Pancreas (tissue), 10 donors: ENCODE data around the gene CIB1. TPM values are rescaled to one million over a fixed set of nuclear protein-coding genes. Genes with fewer than 3 reads are reported as not detected.

ENCODE experiments used
- ATAC-seq, 4 donors: fragments of 200-7000 bp; cut with Tn5 transposase; one replicate each; pipeline versions ENCODE4 v1.8.0 to v1.9.1; 2020; ENCODE audit warnings: mild to moderate bottlenecking in 4 of 4, moderate library complexity in 4 of 4
- DNase-seq, 6 donors: peaks; one replicate each; pipeline ENCODE4 v3.0.0-alpha.2; 2020
- FAIRE-seq: peaks from 2 replicates; lab custom pipeline; 2012; peaks lifted over from hg19 to GRCh38; lab: Jason Lieb, UNC
- H3K27ac ChIP-seq, 4 donors: fragments of 200-600 bp; sonication (generic); 1 replicate in 3 of 4; 2 replicates in 1 of 4; pipeline versions ENCODE4 v1.5.0 to v1.8.0; 2020
- H3K27me3 ChIP-seq, 4 donors: fragments of 200-600 bp; one replicate each; pipeline ENCODE4 v1.8.0; 2021
- H3K36me3 ChIP-seq, 3 donors: fragments of 200-600 bp; sonication (generic) in 1 of 3; one replicate each; pipeline versions ENCODE4 v1.5.0 to v1.8.0; 2020 to 2021
- H3K4me1 ChIP-seq, 3 donors: fragments of 200-600 bp; one replicate each; pipeline ENCODE4 v1.8.0; 2021
- H3K4me3 ChIP-seq, 4 donors: fragments of 200-600 bp; sonication (generic) in 2 of 4; one replicate each; pipeline versions ENCODE4 v1.5.0 to v1.8.0; 2020 to 2021
- H3K9me3 ChIP-seq, 4 donors: fragments of 200-600 bp; one replicate each; pipeline ENCODE4 v1.8.0; 2021
- WGBS, 2 donors: extraction: QIAGEN DNeasy Blood & Tissue Kit; methylation state at CpG; one replicate each; pipeline ENCODE4 v1.1.7; 2013; 5-methylcytosine and 5-hydroxymethylcytosine counted together
- intact Hi-C, 3 donors: fragments of 100-400 bp; cut with DNase I; formaldehyde crosslinking; loops; one replicate each; pipeline versions ENCODE4 v1.11.1 to v1.14.2; 2022
- polyA plus RNA-seq, 2 donors: library from polyadenylated mRNA; stranded (reverse); fragments of 200-250 nt; gene quantifications; one replicate each; pipeline ENCODE4 v1.2.3, GENCODE V29; 2013
- total RNA-seq, 6 donors: library from RNA; stranded (reverse); fragmentation: NEBNext Ultra II Directional in 4 of 6; extraction: Animal tissue kit (Norgen Biotek cat#: 25700) in 4 of 6; gene quantifications; one replicate each; pipeline versions ENCODE4 v1.2.1 to v1.2.4, GENCODE V29; 2021 to 2023
- TF ChIP-seq, protein P1 (sequence below), 4 donors: fragments of 200-600 bp; sonication (generic) in 3 of 4; IDR thresholded peaks; one replicate each; pipeline versions ENCODE4 v1.5.0 to v1.8.0; 2021; ENCODE audit warnings: antibody characterized with exemption in 4 of 4
- donor health status: healthy with polysubstance abuse.
- donor health status: DM: no; HTN: no; CAD: no; lungs with moderate emphysema.
- donor health status: DM: no; HTN: no; CAD: no.
- donor health status: control.
- donor health status: control.
- donor health status: Bipolar disorder and iron deficiency.
- donor health status: DM: yes; HTN: yes; CAD: no.
- donor health status: DM: no; HTN: no; CAD: no.
- donor health status: DM: no; HTN: no; CAD: no.
- donor health status: DM: yes; HTN: yes; CAD: no.

CIB1 gene
- total and polyA plus RNA-seq, 8 donors: 70.4 to 162 (median 82.9) TPM

DNA sequence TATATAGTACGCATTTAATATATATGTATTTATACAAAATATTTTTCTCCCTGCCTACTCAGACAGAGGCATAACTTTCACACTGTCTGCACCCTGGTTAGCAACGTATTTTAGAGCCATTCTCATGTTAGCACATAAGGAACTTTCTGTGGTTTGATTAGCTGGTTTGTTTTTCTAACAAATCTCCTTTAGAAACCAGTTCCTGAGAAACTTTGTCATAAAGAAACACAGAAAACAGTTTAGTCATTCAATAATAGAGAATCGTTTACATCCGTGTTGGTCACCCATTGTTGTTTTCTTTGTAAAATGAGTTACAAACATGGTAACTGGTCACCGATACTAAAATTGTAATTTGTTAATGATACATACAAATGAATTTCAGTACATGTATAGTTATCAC, 25.8 kb upstream of the CIB1 start:
- intact Hi-C loops: no loop called here
- ATAC-seq (no peak), FAIRE-seq (no peak), DNase-seq (no peak)
- TF ChIP-seq, protein P1, sequence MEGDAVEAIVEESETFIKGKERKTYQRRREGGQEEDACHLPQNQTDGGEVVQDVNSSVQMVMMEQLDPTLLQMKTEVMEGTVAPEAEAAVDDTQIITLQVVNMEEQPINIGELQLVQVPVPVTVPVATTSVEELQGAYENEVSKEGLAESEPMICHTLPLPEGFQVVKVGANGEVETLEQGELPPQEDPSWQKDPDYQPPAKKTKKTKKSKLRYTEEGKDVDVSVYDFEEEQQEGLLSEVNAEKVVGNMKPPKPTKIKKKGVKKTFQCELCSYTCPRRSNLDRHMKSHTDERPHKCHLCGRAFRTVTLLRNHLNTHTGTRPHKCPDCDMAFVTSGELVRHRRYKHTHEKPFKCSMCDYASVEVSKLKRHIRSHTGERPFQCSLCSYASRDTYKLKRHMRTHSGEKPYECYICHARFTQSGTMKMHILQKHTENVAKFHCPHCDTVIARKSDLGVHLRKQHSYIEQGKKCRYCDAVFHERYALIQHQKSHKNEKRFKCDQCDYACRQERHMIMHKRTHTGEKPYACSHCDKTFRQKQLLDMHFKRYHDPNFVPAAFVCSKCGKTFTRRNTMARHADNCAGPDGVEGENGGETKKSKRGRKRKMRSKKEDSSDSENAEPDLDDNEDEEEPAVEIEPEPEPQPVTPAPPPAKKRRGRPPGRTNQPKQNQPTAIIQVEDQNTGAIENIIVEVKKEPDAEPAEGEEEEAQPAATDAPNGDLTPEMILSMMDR (IDR thresholded peaks at IDR 0.05): no peak
- 82 to 88% methylated on average over 5 of the region's 5 CpGs for WGBS, 2 donors
- Histone ChIP-seq H3K27me3 (no peaks in the 10 kb centered on the region), H3K4me3 (no peak overlapping the region), H3K36me3 (no peaks in the 10 kb centered on the region), H3K4me1 (no peaks in the 10 kb centered on the region), H3K9me3 (no peaks in the 10 kb centered on the region), H3K27ac (no peak overlapping the region)

DNA sequence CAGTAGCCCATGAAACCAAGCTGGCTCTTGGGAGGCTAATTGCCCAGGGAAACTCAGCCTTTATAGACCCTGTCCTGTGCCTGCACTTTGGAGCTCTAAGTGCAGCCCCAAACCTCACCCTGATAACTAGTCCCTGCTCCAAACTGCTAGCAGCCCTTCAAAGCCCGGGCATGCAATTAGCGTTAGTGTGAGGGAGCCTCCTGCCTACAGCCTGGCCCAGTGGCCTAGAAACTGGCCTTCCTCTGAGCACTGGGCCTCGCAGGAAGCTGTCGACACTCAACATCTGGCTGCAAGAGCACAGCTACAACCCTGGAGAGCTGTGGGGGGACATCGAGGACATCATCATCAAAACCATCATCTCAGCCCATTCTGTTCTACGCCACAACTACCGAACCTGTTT, 24.0 kb upstream of the CIB1 start:
- Histone ChIP-seq H3K36me3 (no peaks in the 10 kb centered on the region), H3K27ac (no peak overlapping the region), H3K27me3 (no peaks in the 10 kb centered on the region), H3K4me1 (no peaks in the 10 kb centered on the region), H3K4me3 (no peak overlapping the region), H3K9me3 (no peaks in the 10 kb centered on the region)
- ATAC-seq (no peak), FAIRE-seq (no peak), DNase-seq (no peak)
- WGBS, 2 donors: 81 to 94% methylated on average over 7 of the region's 7 CpGs
- TF ChIP-seq, protein P1 (IDR thresholded peaks at IDR 0.05): no peak
- intact Hi-C loops: no loop called here

DNA sequence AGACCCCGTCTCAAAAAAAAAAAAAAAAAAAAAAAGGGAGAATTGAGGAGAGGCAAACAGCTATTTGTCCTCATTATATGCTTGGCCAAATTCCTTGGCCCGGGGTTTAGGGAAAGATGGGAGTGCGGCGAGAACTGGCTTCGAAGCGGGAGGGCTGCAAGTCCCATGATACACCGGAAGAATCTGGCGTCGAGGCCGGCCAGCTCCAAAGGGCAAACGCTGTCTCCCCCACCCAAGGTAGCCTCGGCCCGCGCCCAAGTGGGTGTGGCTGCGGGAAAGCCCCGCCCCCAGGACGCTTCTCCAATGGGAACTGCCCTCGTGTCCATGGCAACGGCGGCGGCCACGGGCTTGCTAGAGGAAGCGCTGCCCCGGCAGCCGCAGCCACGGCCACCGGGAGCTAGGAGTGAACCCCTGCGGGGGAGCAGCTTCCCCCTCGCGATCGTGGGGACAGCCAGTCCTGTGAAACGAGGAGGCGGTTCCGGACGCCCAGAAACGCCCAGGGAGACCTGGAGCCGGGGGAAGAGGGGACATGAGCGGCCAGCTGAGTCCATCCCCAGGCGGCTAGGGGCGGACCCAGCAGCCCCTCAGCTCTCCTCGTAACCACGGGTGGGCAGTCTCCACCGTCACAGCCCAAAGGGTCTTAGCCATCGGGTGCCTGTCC, 15.6 kb upstream of the CIB1 start, which contains the start of gene TTLL13:
TTLL13 (plus strand) TSS at position 354 of the 661 bp plus-strand sequence. CDS start 1,075 bp downstream, outside the sequence.
- Histone ChIP-seq H3K4me1 (no peaks in the 10 kb centered on the region), H3K4me3 (peak within 1 kb of the TSS; percentile 29 to 56 (median 42)), H3K27me3 (no peaks in the 10 kb centered on the region), H3K9me3 (no peaks in the 10 kb centered on the region), H3K36me3 (no peaks in the 10 kb centered on the region), H3K27ac (peak within 1 kb of the TSS in 1 of 4 donors; percentile 31)
- DNase-seq (peak; percentile 95 to 100 (median 97)), ATAC-seq (peak; percentile 98 to 100 (median 100)), FAIRE-seq (no peak)
- TF ChIP-seq, protein P1 (IDR thresholded peaks at IDR 0.05): no peak
- WGBS, 2 donors: 1% methylated on average over 44 of the region's 44 CpGs
- intact Hi-C loops: no loop called here

DNA sequence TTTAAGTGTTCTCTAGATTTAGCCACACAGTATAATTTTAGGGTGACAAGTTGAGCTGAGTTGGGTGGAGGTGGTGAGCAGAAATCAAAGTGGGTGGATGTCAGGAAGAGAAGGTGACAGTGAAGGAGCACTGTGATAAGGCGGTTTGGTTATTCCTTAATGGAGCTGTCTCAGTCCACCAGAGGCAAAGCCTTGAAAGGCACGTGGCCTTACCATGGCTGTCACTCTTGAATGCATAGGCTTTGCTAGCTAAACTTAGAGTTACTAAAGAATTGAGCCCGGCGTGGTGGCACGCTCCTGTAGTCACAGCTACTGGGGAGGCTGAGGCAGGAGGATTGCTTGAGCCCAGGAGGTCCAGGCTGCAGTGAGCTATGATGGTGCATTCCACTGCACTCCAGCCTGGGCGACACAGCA, 15.1 kb upstream of the CIB1 start:
- Histone ChIP-seq H3K4me1 (no peaks in the 10 kb centered on the region), H3K9me3 (no peaks in the 10 kb centered on the region), H3K27ac (no peak overlapping the region), H3K27me3 (no peaks in the 10 kb centered on the region), H3K36me3 (no peaks in the 10 kb centered on the region), H3K4me3 (peak overlapping the region in 2 of 4 donors; percentile 51 to 56)
- no peak for DNase-seq
- no peak for FAIRE-seq
- 66 to 71% methylated on average over 6 of the region's 6 CpGs for WGBS, 2 donors
- TF ChIP-seq, protein P1 (IDR thresholded peaks at IDR 0.05): no peak
- intact Hi-C loops: no loop called here
- peak; percentile 4 to 14 (median 6) for ATAC-seq
